Measurements from ENCODE around the gene ST6GAL2.

GRCh38 chr2:106804161-106804560 lies 81.8 kb downstream of the ST6GAL2 start:
- TF ChIP-seq CTCF (IDR thresholded peaks at IDR 0.05; ENCODE audit: low read depth, low read length, poor library complexity, severe bottlenecking) (no peak), EZH2phosphoT487 (IDR thresholded peaks at IDR 0.05; ENCODE audit: borderline replicate concordance, low read length) (no peak)

All from DOHH2 (cell line).